IMR-90 (cell line): ENCODE data around the gene HOXB2. TPM values are rescaled to one million over a fixed set of nuclear protein-coding genes. Genes with fewer than 3 reads are reported as not detected.

Experiments
- ATAC-seq: fragments of 200-7000 bp; cut with Tn5 transposase; 2 replicates; pipeline ENCODE4 v1.9.1; 2020; ENCODE audit warnings: low read depth, mild to moderate bottlenecking, moderate library complexity
- BruUV-seq: library from RNA; stranded (reverse); fragments of 400-500 nt; replicated peaks from 2 replicates; lab custom pipeline; 2021; lab: Mats Ljungman, UMichigan
- CTCF ChIA-PET: fragments of 300-600 bp; formaldehyde crosslinking; extraction: SDS; loops from one replicate; lab custom pipeline; 2021; ENCODE audit warnings: antibody characterized with exemption; lab: Yijun Ruan, JAX
- POLR2A ChIA-PET: fragments of 300-600 bp; sonication (Branson Sonifier 250); formaldehyde crosslinking; loops from one replicate; lab custom pipeline; 2022; ENCODE audit warnings: antibody characterized with exemption; ENCODE audit not compliant: unreplicated experiment; lab: Charles Lee
- DNase-seq: peaks from one replicate; pipeline ENCODE4 v3.0.0; 2013
- H2AFZ ChIP-seq: replicated peaks from 2 replicates; pipeline ENCODE3; 2013; ENCODE audit warnings: low read length, mild to moderate bottlenecking; ENCODE audit not compliant: poor library complexity
- H2AK5ac ChIP-seq: 2 replicates; pipeline ENCODE4 v1.6.1; 2013; ENCODE audit warnings: low read depth, low read length, inconsistent platforms
- H2AK9ac ChIP-seq: replicated peaks from 2 replicates; pipeline ENCODE3; 2013; ENCODE audit warnings: mild to moderate bottlenecking, low read depth, low read length, moderate library complexity; ENCODE audit not compliant: poor library complexity
- H2BK120ac ChIP-seq: 2 replicates; pipeline ENCODE4 v1.6.1; 2013; ENCODE audit warnings: low read depth, low read length, inconsistent platforms
- H2BK15ac ChIP-seq: 3 replicates; pipeline ENCODE4 v1.6.1; 2013; ENCODE audit warnings: low read depth, low read length, inconsistent platforms
- H2BK20ac ChIP-seq: 2 replicates; pipeline ENCODE4 v1.6.1; 2013; ENCODE audit warnings: low read depth, mild to moderate bottlenecking, inconsistent platforms, low read length, moderate library complexity
- H2BK5ac ChIP-seq: 2 replicates; pipeline ENCODE4 v1.6.1; 2013; ENCODE audit warnings: mild to moderate bottlenecking, low read depth, low read length, inconsistent platforms; ENCODE audit not compliant: poor library complexity, severe bottlenecking
- H3K14ac ChIP-seq: replicated peaks from 2 replicates; pipeline ENCODE4 v1.6.1; 2013; ENCODE audit warnings: low read depth, low read length, inconsistent platforms
- H3K18ac ChIP-seq: 2 replicates; pipeline ENCODE4 v1.6.1; 2013; ENCODE audit warnings: low read depth, low read length, control low read depth
- H3K23ac ChIP-seq: 2 replicates; pipeline ENCODE4 v1.6.1; 2013; ENCODE audit warnings: low read depth, low read length, inconsistent platforms
- H3K27ac ChIP-seq: 2 replicates; pipeline ENCODE4 v1.5.1; 2013; ENCODE audit warnings: mild to moderate bottlenecking, control low read depth, low read length; ENCODE audit not compliant: insufficient read depth
- H3K27me3 ChIP-seq: 2 replicates; pipeline ENCODE4 v1.6.1; 2013; ENCODE audit warnings: low read length; ENCODE audit not compliant: control insufficient read depth, insufficient read depth
- H3K36me3 ChIP-seq: 2 replicates; pipeline ENCODE4 v1.6.1; 2013; ENCODE audit warnings: low read length, mixed read lengths; ENCODE audit not compliant: control insufficient read depth, insufficient read depth
- H3K4ac ChIP-seq: 2 replicates; pipeline ENCODE4 v1.6.1; 2013; ENCODE audit warnings: low read depth, low read length, inconsistent platforms
- H3K4me1 ChIP-seq: 2 replicates; pipeline ENCODE4 v1.6.1; 2013; ENCODE audit warnings: low read length, mixed read lengths; ENCODE audit not compliant: control insufficient read depth, insufficient read depth
- H3K4me2 ChIP-seq: 2 replicates; pipeline ENCODE4 v1.6.1; 2013; ENCODE audit warnings: low read depth, mild to moderate bottlenecking, control low read depth, low read length, moderate library complexity
- H3K4me3 ChIP-seq: 2 replicates; pipeline ENCODE4 v1.5.1; 2013; ENCODE audit warnings: low read depth, mild to moderate bottlenecking, control low read depth, low read length, moderate library complexity; ENCODE audit not compliant: insufficient read depth
- H3K56ac ChIP-seq: 2 replicates; pipeline ENCODE4 v1.6.1; 2013; ENCODE audit warnings: low read length, inconsistent platforms; ENCODE audit not compliant: insufficient read depth; ENCODE audit errors: extremely low read depth
- H3K79me1 ChIP-seq, 2 experiments: 2 replicates each; pipeline ENCODE4 v1.6.1; 2013; ENCODE audit warnings: low read length in 2 of 2, inconsistent platforms in 1 of 2, low read depth in 1 of 2
- H3K9ac ChIP-seq: 2 replicates; pipeline ENCODE4 v1.6.1; 2013; ENCODE audit warnings: low read depth, low read length, control low read depth
- H3K9me1 ChIP-seq: 2 replicates; pipeline ENCODE4 v1.6.1; 2013; ENCODE audit warnings: low read length, inconsistent platforms; ENCODE audit not compliant: insufficient read depth
- H3K9me3 ChIP-seq: 2 replicates; pipeline ENCODE4 v1.6.1; 2013; ENCODE audit warnings: low read length; ENCODE audit not compliant: control insufficient read depth, insufficient read depth
- H4K20me1 ChIP-seq: 2 replicates; pipeline ENCODE4 v1.6.1; 2013; ENCODE audit warnings: low read length, inconsistent platforms; ENCODE audit not compliant: insufficient read depth
- H4K5ac ChIP-seq: 2 replicates; pipeline ENCODE4 v1.6.1; 2013; ENCODE audit warnings: mild to moderate bottlenecking, low read depth, low read length, control low read depth
- H4K8ac ChIP-seq, 2 experiments: 2 replicates each; pipeline ENCODE4 v1.6.1; 2013; ENCODE audit warnings: low read depth in 2 of 2, low read length in 2 of 2, control low read depth in 1 of 2, inconsistent platforms in 1 of 2
- H4K91ac ChIP-seq: 2 replicates; pipeline ENCODE4 v1.6.1; 2013; ENCODE audit warnings: low read depth, low read length, inconsistent platforms; ENCODE audit not compliant: insufficient read depth
- BHLHE40 ChIP-seq: fragments of 150-350 bp; IDR thresholded peaks from 2 replicates; pipeline ENCODE4 v1.6.1; 2016; ENCODE audit warnings: mild to moderate bottlenecking, low read depth, low read length
- CEBPB ChIP-seq: IDR thresholded peaks from 2 replicates; pipeline ENCODE4 v1.6.1; 2012; ENCODE audit warnings: low read depth, low read length, improper control_type of control experiment
- CHD1 ChIP-seq: IDR thresholded peaks from 2 replicates; pipeline ENCODE4 v1.6.1; 2012; ENCODE audit warnings: low read depth, low read length, improper control_type of control experiment
- FOS ChIP-seq: fragments of 150-350 bp; IDR thresholded peaks from 2 replicates; pipeline ENCODE4 v1.6.1; 2016; ENCODE audit warnings: low read depth, low read length
- MAFK ChIP-seq: IDR thresholded peaks from 2 replicates; pipeline ENCODE4 v1.6.1; 2012; ENCODE audit warnings: low read depth, low read length, improper control_type of control experiment
- MAZ ChIP-seq: IDR thresholded peaks from 2 replicates; pipeline ENCODE4 v1.6.1; 2012; ENCODE audit warnings: low read depth, mild to moderate bottlenecking, low read length, improper control_type of control experiment, moderate library complexity, borderline replicate concordance
- MXI1 ChIP-seq: IDR thresholded peaks from 2 replicates; pipeline ENCODE4 v1.6.1; 2012; ENCODE audit warnings: low read depth, mild to moderate bottlenecking, low read length, moderate library complexity, borderline replicate concordance
- NFE2L2 ChIP-seq: fragments of 150-350 bp; IDR thresholded peaks from 2 replicates; pipeline ENCODE4 v1.6.1; 2016; ENCODE audit warnings: low read depth, mild to moderate bottlenecking, low read length
- POLR2A ChIP-seq: IDR thresholded peaks from 2 replicates; pipeline ENCODE4 v1.6.1; 2012; ENCODE audit warnings: mild to moderate bottlenecking, low read depth, low read length
- RAD21 ChIP-seq: IDR thresholded peaks from 2 replicates; pipeline ENCODE4 v1.6.1; 2012; ENCODE audit warnings: low read length, improper control_type of control experiment
- RCOR1 ChIP-seq: IDR thresholded peaks from 2 replicates; pipeline ENCODE4 v1.6.1; 2012; ENCODE audit warnings: mild to moderate bottlenecking, low read length, improper control_type of control experiment; ENCODE audit not compliant: insufficient replicate concordance
- RFX5 ChIP-seq: IDR thresholded peaks from 2 replicates; pipeline ENCODE4 v1.8.0; 2012; ENCODE audit warnings: low read depth, mild to moderate bottlenecking, low read length, moderate library complexity
- SMC3 ChIP-seq: fragments of 150-350 bp; IDR thresholded peaks from 2 replicates; pipeline ENCODE4 v1.6.1; 2016; ENCODE audit warnings: low read depth, mild to moderate bottlenecking, antibody characterized with exemption, low read length, moderate library complexity
- WGBS, 2 experiments: methylation state at CpG; one replicate each; pipeline versions ENCODE4 v1.1.5 to v1.1.7; 2013; ENCODE audit warnings: missing lambda C conversion rate in 2 of 2; ENCODE audit not compliant: insufficient read length in 1 of 2; ENCODE audit errors: extremely low coverage in 2 of 2; 5-methylcytosine and 5-hydroxymethylcytosine counted together
- dilution Hi-C: fragments of 300-500 bp; cut with HindIII; formaldehyde crosslinking; loops from one replicate; pipeline ENCODE4 v1.14.3; 2018; ENCODE audit warnings: low sequenced_read_pairs; ENCODE audit not compliant: unreplicated experiment
- in situ Hi-C: fragments of 300-500 bp; cut with MboI; formaldehyde crosslinking; loops from 3 replicates; pipeline ENCODE4 v1.14.3; 2019; ENCODE audit warnings: low sequenced_read_pairs, inconsistent platforms, mixed read lengths
- intact Hi-C: fragments of 100-400 bp; cut with micrococcal nuclease; formaldehyde crosslinking; loops from 2 replicates; pipeline ENCODE4 v1.10.0; 2022
- polyA plus RNA-seq, 3 experiments: library from polyadenylated mRNA; depleted of rRNA; stranded (reverse); fragments of >200 nt; gene quantifications; 2 replicates each; pipeline ENCODE4 v1.2.3, GENCODE V29; 2012; ENCODE audit warnings: low replicate concordance in 1 of 3
- total RNA-seq: library from RNA; depleted of rRNA; stranded (reverse); fragments of >200 nt; gene quantifications from 2 replicates; pipeline ENCODE4 v1.2.3, GENCODE V29; 2012
- TF ChIP-seq, protein P1 (sequence below): fragments of 150-350 bp; IDR thresholded peaks from 2 replicates; pipeline ENCODE4 v1.6.1; 2016; ENCODE audit warnings: low read depth, mild to moderate bottlenecking, low read length, moderate library complexity, borderline replicate concordance
- TF ChIP-seq, protein P2 (sequence below): conservative IDR thresholded peaks from 2 replicates; pipeline ENCODE4 v1.5.1; 2012; ENCODE audit warnings: mild to moderate bottlenecking, low read depth, low read length, improper control_type of control experiment

HOXB2 gene
- total and polyA plus RNA-seq, 2 of the 4 experiments (the other 2 are of a cell fraction) = 2.7 to 29.9 TPM

DNA sequence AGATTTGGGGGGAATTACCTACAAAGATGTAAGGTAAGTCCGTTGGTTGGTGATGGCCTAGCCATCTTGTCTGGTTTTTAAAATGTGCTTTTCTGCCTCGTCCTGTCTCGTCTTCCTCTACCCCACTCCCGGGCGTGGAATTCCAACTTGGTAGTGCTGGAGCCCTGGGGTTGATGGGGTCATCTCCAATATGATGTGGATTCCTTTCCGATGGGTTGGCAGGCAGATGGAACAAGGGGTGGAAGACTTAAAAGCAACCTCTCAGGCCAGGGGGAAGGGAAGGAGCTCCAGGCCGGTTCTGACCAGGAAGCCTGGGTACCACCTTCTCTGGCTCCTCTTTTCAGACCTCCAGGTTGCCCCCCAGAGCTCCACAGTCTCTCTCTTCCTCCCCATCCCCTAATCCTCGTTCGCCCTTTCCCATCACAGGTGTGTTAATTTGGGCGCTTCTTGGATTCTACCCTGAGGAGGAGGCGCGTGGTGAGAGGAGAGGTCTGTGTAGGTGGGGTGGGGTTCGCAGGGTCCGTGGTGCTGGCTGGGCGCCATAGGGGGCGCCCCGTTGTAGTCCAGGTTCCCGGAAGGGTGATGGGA is 5.1 kb upstream of the HOXB2 start (continued):
- no peak for TF ChIP-seq BHLHE40

DNA sequence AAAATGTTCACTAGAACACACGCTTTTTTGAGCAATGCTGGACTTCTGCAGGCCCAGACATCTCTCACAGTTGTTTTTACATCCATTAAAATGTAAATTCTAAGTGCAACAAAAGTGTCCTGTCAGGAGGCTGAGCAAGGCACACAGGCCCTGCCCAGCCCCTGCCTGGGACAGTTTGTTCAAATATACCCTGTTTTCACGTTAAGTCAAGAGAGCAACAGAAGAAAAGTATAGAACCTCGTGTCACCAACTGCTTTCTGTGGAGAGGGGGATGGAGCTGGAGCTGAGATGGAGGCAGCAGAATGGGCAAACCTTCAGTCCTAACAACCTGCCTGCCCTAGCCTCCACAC is 4.3 kb upstream of the HOXB2 start:
- Histone ChIP-seq H3K4me1 (peaks cover 43% of the 10 kb centered on the region), H3K4me3 (no peak overlapping the region), H2BK5ac (peak overlapping the region; percentile 95), H3K9me1 (peaks cover 3% of the 10 kb centered on the region; the same call in 1 of the 2 replicates), H2BK20ac (peak overlapping the region; percentile 93), H3K4ac (peak overlapping the region; percentile 98), H3K18ac (peak overlapping the region; percentile 58), H4K5ac (peak overlapping the region; percentile 35), H3K79me1 (peaks cover 4 to 25% of the 10 kb centered on the region in 2 experiments; a peak in 2 of 4 replicates), H3K23ac (peak overlapping the region; percentile 99), H3K9ac (peak overlapping the region; percentile 70), H3K56ac (peak overlapping the region; percentile 88), H3K36me3 (peaks cover 26% of the 10 kb centered on the region), H3K27me3 (no peaks in the 10 kb centered on the region), H2AK5ac (peak overlapping the region; percentile 97; the same call in 1 of the 2 replicates), H3K14ac (peak overlapping the region; percentile 67), H3K4me2 (no peak overlapping the region), H2AFZ (no peak overlapping the region), H4K8ac (peak overlapping the region; percentile 63 to 96; a peak in 3 of 4 replicates), H4K20me1 (no peaks in the 10 kb centered on the region), H3K9me3 (no peaks in the 10 kb centered on the region), H2AK9ac (no peak overlapping the region), H3K27ac (peak overlapping the region; percentile 96), H4K91ac (peak overlapping the region; percentile 64), H2BK15ac (peak overlapping the region; percentile 91; the same call in 2 of the 3 replicates), H2BK120ac (peak overlapping the region; percentile 97)
- DNase-seq (peak; percentile 29), ATAC-seq (no peak)
- intact Hi-C loops (no loop called here), dilution Hi-C loops (no loop called here), in situ Hi-C loops (loop anchor here (10.0 kb wide), 1 partner anchor 194 kb away; no protein-coding TSS in a partner anchor)
- ChIA-PET CTCF (no interaction called here), POLR2A (interaction anchor here (1.2 kb wide), 1 partner anchor 40 kb away, joined by 3 read pairs; no protein-coding TSS in a partner anchor)
- BruUV-seq = no TSS peak
- WGBS, 2 experiments = no CpG with 5 or more reads among the region's 3 CpGs
- TF ChIP-seq CHD1 (no peak), FOS (no peak), MAFK (no peak), SMC3 (no peak), NFE2L2 (no peak), CEBPB (no peak), POLR2A (no peak), RFX5 (no peak), RAD21 (no peak), MAZ (no peak), BHLHE40 (no peak), RCOR1 (no peak), MXI1 (no peak)
- TF ChIP-seq, protein P1, sequence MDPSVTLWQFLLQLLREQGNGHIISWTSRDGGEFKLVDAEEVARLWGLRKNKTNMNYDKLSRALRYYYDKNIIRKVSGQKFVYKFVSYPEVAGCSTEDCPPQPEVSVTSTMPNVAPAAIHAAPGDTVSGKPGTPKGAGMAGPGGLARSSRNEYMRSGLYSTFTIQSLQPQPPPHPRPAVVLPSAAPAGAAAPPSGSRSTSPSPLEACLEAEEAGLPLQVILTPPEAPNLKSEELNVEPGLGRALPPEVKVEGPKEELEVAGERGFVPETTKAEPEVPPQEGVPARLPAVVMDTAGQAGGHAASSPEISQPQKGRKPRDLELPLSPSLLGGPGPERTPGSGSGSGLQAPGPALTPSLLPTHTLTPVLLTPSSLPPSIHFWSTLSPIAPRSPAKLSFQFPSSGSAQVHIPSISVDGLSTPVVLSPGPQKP = no peak
- TF ChIP-seq, protein P2, sequence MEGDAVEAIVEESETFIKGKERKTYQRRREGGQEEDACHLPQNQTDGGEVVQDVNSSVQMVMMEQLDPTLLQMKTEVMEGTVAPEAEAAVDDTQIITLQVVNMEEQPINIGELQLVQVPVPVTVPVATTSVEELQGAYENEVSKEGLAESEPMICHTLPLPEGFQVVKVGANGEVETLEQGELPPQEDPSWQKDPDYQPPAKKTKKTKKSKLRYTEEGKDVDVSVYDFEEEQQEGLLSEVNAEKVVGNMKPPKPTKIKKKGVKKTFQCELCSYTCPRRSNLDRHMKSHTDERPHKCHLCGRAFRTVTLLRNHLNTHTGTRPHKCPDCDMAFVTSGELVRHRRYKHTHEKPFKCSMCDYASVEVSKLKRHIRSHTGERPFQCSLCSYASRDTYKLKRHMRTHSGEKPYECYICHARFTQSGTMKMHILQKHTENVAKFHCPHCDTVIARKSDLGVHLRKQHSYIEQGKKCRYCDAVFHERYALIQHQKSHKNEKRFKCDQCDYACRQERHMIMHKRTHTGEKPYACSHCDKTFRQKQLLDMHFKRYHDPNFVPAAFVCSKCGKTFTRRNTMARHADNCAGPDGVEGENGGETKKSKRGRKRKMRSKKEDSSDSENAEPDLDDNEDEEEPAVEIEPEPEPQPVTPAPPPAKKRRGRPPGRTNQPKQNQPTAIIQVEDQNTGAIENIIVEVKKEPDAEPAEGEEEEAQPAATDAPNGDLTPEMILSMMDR = no peak
